ENCODE measurements around the gene HJV.
A peak's percentile ranks its signal among the peaks of the same experiment; 100 is the strongest.

GRCh38 chr1:145985502-145986439 is 35.8 kb downstream of the HJV start:
- TF ChIP-seq CTCF (tag by site-specific recombination; IDR thresholded peaks at IDR 0.05) (no peak), ZNF148 (tag by site-specific recombination; IDR thresholded peaks at IDR 0.05; ENCODE audit: borderline replicate concordance) (no peak), ZSCAN30 (tag by site-specific recombination; IDR thresholded peaks at IDR 0.05) (no peak), ZNF18 (tag by site-specific recombination; IDR thresholded peaks at IDR 0.05) (no peak), ZNF133 (tag by site-specific recombination; IDR thresholded peaks at IDR 0.05) (no peak), ZNF776 (tag by site-specific recombination; IDR thresholded peaks at IDR 0.05; ENCODE audit: borderline replicate concordance) (no peak), MZF1 (tag by site-specific recombination; IDR thresholded peaks at IDR 0.05; ENCODE audit: borderline replicate concordance) (no peak), ZNF768 (tag by site-specific recombination; IDR thresholded peaks at IDR 0.05) (no peak), ZNF843 (tag by site-specific recombination; IDR thresholded peaks at IDR 0.05) (no peak), ZBTB17 (tag by site-specific recombination; IDR thresholded peaks at IDR 0.05) (peak; percentile 20; the same call in 1 of the 2 replicates)
- TF ChIP-seq, protein P1, sequence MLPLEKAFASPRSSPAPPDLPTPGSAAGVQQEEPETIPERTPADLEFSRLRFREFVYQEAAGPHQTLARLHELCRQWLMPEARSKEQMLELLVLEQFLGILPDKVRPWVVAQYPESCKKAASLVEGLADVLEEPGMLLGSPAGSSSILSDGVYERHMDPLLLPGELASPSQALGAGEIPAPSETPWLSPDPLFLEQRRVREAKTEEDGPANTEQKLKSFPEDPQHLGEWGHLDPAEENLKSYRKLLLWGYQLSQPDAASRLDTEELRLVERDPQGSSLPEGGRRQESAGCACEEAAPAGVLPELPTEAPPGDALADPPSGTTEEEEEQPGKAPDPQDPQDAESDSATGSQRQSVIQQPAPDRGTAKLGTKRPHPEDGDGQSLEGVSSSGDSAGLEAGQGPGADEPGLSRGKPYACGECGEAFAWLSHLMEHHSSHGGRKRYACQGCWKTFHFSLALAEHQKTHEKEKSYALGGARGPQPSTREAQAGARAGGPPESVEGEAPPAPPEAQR (tag by site-specific recombination; IDR thresholded peaks at IDR 0.05) = no peak
